DND-41 (cell line): ENCODE data around the gene GLCE.

Source experiments
- EZH2 ChIP-seq: IDR thresholded peaks from 3 replicates; pipeline ENCODE4 v1.6.1; 2012; ENCODE audit warnings: borderline replicate concordance, low read depth, mild to moderate bottlenecking, moderate library complexity, low read length, inconsistent platforms; ENCODE audit not compliant: severe bottlenecking
- TF ChIP-seq, protein P1 (sequence below): IDR thresholded peaks from 2 replicates; pipeline ENCODE4 v1.5.1; 2012; ENCODE audit warnings: borderline replicate concordance, low read length, moderate library complexity, mild to moderate bottlenecking; ENCODE audit not compliant: poor library complexity, severe bottlenecking; ENCODE audit errors: extremely low read depth

DNA sequence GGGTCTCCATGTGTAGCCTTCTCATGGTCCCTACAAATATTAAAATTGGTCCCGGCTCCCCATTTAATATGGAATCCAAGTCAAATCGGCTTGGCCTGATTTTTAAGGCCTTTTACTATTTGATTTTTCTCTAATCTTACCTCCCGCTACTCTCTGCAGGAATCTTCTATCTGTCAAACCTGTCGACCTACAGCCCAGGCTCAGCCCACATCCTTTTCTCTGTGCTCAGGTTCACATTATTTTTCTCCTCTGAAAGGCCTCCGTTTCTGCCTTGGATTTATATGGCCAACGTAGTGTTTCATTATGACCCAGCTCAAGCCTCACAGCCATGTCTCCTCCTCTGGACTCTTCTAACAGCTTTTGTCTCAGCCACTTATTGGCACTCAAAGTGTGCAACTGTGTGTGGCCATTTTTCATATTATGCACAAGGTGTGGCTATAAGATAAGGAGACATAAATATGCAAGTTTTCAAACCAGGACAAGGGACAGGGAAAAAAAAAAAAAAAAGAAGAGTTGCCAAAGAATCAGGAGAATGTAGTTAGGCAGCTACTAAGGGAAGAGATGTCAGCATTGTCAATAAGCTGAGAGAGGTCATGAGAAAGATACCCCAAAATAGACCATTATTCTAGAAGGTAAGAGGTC lies 2.1 kb upstream of the GLCE start:
- TF ChIP-seq EZH2, result no peak
- TF ChIP-seq, protein P1, sequence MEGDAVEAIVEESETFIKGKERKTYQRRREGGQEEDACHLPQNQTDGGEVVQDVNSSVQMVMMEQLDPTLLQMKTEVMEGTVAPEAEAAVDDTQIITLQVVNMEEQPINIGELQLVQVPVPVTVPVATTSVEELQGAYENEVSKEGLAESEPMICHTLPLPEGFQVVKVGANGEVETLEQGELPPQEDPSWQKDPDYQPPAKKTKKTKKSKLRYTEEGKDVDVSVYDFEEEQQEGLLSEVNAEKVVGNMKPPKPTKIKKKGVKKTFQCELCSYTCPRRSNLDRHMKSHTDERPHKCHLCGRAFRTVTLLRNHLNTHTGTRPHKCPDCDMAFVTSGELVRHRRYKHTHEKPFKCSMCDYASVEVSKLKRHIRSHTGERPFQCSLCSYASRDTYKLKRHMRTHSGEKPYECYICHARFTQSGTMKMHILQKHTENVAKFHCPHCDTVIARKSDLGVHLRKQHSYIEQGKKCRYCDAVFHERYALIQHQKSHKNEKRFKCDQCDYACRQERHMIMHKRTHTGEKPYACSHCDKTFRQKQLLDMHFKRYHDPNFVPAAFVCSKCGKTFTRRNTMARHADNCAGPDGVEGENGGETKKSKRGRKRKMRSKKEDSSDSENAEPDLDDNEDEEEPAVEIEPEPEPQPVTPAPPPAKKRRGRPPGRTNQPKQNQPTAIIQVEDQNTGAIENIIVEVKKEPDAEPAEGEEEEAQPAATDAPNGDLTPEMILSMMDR, result no peak
